ENCODE results near the gene FZD8.

GRCh38 chr10:35639021-35639727 lies 2.9 kb downstream of the FZD8 start:
- no peak for TF ChIP-seq CTCF (IDR thresholded peaks at IDR 0.05; ENCODE audit: insufficient read depth, low read depth, low read length)
- no peak for TF ChIP-seq EZH2 (IDR thresholded peaks at IDR 0.05; ENCODE audit: insufficient read depth, low read length)
